ENCODE measurements around the gene PRCD.

Gene PRCD

DNA sequence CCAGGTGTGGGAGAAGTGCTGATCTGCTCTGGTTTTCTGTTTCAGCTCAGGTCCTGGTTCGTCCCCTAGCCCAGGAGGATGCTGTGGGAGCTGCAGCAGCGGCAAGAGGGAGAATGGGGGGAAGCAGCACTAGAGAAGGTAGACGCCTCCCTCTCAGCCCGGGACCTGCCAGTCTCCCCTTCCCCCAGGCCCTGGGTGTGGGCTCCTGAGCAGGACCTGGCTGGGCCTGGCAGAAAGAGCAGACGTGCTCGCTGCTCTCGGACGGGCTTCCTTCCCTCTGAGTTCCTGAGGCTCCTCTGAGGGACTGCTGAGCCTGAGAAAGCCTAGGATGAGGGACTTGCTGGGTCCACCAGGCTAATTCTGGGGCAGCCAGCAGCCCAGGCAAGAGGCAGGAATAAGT, 3.1 kb downstream of the PRCD start:
- TF ChIP-seq, protein P1, sequence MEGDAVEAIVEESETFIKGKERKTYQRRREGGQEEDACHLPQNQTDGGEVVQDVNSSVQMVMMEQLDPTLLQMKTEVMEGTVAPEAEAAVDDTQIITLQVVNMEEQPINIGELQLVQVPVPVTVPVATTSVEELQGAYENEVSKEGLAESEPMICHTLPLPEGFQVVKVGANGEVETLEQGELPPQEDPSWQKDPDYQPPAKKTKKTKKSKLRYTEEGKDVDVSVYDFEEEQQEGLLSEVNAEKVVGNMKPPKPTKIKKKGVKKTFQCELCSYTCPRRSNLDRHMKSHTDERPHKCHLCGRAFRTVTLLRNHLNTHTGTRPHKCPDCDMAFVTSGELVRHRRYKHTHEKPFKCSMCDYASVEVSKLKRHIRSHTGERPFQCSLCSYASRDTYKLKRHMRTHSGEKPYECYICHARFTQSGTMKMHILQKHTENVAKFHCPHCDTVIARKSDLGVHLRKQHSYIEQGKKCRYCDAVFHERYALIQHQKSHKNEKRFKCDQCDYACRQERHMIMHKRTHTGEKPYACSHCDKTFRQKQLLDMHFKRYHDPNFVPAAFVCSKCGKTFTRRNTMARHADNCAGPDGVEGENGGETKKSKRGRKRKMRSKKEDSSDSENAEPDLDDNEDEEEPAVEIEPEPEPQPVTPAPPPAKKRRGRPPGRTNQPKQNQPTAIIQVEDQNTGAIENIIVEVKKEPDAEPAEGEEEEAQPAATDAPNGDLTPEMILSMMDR (IDR thresholded peaks at IDR 0.05; ENCODE audit: insufficient read depth, low read length, poor library complexity, severe bottlenecking) = no peak
- no peaks in the 10 kb centered on the region; the same call in 1 of the 2 replicates for H3K27me3 ChIP-seq (replicated peaks; ENCODE audit: control insufficient read depth, insufficient read depth, low read length)
- DNase-seq (ENCODE audit: extremely low read depth, insufficient read length) = no peak
- no peaks in the 10 kb centered on the region for H3K36me3 ChIP-seq (ENCODE audit: control insufficient read depth, insufficient read depth, low read length)
- no peak overlapping the region for H3K4me3 ChIP-seq (replicated peaks; ENCODE audit: low read depth, low read length)

DNA sequence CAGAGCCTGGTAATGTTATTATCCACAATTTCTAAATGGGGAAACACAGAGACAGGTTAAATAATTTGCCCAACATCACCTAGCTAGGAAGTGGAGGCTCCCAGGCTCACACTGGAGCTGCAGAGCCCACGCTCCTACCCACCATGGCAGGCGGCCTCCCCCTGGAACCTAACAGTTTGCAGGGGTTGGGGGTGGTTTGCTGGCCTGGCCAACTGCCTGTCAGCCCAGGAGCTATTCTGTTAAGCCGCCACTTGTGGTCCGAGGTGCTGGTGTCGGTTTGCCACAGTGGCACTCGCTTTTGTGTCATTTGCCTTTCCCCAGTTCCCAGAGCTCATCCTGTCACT, 3.6 kb downstream of the PRCD start:
- TF ChIP-seq, protein P1 (IDR thresholded peaks at IDR 0.05; ENCODE audit: insufficient read depth, low read length, poor library complexity, severe bottlenecking) = no peak
- Histone ChIP-seq H3K36me3 (ENCODE audit: control insufficient read depth, insufficient read depth, low read length) (no peaks in the 10 kb centered on the region), H3K27me3 (replicated peaks; ENCODE audit: control insufficient read depth, insufficient read depth, low read length) (no peaks in the 10 kb centered on the region; the same call in 1 of the 2 replicates), H3K4me3 (replicated peaks; ENCODE audit: low read depth, low read length) (no peak overlapping the region)
- DNase-seq (ENCODE audit: extremely low read depth, insufficient read length) = no peak

DNA sequence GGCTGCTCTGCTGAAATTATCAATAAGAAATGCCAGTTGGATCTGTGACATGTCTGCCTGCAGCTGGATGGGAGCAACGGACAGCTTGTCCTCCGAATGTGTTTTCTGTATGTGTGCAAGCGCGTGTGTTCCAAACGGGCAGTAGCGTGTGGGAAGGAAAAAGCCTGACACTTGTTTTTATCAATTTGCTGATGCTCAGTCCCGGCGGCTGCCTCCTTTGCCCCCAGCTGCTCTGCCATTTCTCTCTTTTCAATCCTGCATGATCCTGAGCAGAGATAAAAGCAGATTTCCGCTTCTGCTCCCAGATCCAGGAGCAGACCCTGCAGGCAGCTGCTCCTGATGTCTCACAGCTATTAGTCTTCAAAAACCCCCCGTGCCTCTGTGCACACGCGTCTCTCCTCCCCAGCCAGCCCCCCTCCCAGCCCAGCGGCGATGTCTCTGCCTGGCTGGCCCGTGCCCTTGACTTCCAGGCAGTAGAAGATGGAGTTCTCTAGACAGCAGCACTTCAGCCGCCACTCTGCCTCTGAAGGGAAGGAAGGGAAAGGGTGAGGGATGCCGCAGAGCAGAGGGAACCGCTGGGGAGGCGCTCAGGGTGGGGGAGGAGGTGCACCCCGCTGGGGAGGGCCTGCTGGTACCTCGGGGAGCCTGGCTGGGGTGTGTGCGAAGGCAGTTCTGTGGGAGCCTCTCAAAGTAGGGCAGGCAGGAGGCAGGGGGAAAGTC, 4.1 kb downstream of the PRCD start:
- Histone ChIP-seq H3K4me3 (replicated peaks; ENCODE audit: low read depth, low read length) (no peak overlapping the region), H3K27me3 (replicated peaks; ENCODE audit: control insufficient read depth, insufficient read depth, low read length) (no peaks in the 10 kb centered on the region; the same call in 1 of the 2 replicates), H3K36me3 (ENCODE audit: control insufficient read depth, insufficient read depth, low read length) (no peaks in the 10 kb centered on the region)
- TF ChIP-seq, protein P1 (IDR thresholded peaks at IDR 0.05; ENCODE audit: insufficient read depth, low read length, poor library complexity, severe bottlenecking) = no peak
- DNase-seq (ENCODE audit: extremely low read depth, insufficient read length) = no peak

DNA sequence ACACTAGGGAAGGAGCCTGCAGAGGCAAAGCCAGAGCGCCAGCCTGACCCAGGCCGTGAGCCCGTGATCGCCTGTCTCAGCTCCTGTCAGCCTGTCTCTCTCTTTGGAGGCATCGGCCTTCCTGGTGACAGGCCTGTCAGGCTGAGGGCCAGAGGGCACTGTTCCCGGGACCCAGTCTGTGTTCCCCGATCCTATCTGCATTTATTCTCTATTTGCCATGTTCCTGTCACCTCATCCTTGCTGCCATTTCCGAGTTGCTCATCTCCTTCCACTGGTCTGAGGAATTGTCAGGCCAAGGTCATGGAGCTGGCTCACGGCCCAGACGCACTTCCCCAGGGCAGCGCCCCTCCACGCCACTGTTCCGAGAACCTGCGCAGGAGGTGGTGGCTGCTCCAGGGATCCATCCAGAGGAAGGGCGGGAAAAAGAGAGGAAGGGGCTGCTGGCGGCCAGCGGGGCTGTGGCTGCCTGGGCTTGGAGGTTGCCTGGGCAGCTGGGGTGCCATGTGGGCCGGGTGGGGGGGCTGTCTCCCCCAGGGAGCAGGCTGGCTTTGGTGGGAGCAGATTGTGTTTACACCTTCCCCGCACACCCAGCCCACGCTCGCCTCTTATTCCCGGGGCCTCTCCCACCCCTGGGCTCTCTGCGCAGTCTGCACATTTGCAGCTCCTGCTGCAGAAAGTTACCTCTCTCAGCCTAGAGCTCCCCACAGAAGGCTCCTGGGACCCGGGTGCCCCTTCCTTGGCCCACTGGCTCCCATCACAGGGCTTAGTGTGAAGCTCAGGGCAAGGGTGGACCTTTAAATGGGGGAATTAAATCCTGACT, 4.9 kb downstream of the PRCD start:
- DNase-seq (ENCODE audit: extremely low read depth, insufficient read length) = no peak
- H3K36me3 ChIP-seq (ENCODE audit: control insufficient read depth, insufficient read depth, low read length) = no peaks in the 10 kb centered on the region
- no peaks in the 10 kb centered on the region; the same call in 1 of the 2 replicates for H3K27me3 ChIP-seq (replicated peaks; ENCODE audit: control insufficient read depth, insufficient read depth, low read length)
- TF ChIP-seq, protein P1 (IDR thresholded peaks at IDR 0.05; ENCODE audit: insufficient read depth, low read length, poor library complexity, severe bottlenecking) = no peak
- H3K4me3 ChIP-seq (replicated peaks; ENCODE audit: low read depth, low read length) = no peak overlapping the region

DNA sequence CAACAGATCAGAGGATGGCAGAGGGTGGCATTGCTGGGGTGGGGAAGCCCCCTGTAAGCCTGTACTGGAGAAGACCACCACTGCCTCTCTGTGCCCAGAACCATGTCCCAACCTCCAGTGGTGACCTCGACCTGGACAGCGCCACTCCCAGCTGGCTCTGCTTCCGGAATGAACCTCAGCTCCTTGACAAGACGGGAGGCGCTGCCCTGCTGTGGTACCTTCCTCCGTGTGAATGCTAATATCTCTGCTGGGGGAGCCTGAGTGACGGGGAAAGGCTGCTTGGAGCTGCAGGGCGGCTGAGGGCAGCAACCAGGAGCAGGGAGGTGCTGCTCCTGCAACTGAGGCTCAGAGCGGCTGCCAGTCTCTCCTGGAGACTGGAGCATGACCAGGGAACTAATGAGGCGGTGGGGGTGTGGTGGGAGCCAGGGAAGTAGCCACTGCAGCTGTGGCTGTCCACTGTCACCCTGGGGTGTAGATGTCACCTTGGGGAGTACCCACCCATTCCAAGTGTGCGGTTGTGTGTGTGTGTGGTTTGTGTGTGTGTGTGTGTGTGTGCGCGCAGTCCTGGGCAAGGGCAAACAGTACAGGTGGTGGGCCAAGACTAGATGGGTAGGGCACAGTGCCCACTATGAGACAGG, 6.2 kb downstream of the PRCD start:
- Histone ChIP-seq H3K36me3 (ENCODE audit: control insufficient read depth, insufficient read depth, low read length) (no peaks in the 10 kb centered on the region), H3K27me3 (replicated peaks; ENCODE audit: control insufficient read depth, insufficient read depth, low read length) (no peaks in the 10 kb centered on the region; the same call in 1 of the 2 replicates), H3K4me3 (replicated peaks; ENCODE audit: low read depth, low read length) (no peak overlapping the region)
- TF ChIP-seq, protein P1 (IDR thresholded peaks at IDR 0.05; ENCODE audit: insufficient read depth, low read length, poor library complexity, severe bottlenecking) = no peak
- no peak for DNase-seq (ENCODE audit: extremely low read depth, insufficient read length)
